ENCODE results near the gene TOM1. TPM values are rescaled to one million over a fixed set of nuclear protein-coding genes. Genes with fewer than 3 reads are reported as not detected.

The TOM1 gene
- total RNA-seq, 1 donor from 2014 or later, result 53.0 TPM

- DNase-seq (ENCODE audit: low spot score), result no peak
These were observed 7.7 kb downstream of the TOM1 start for GRCh38 chr22:35307372-35307771.

- no peak for DNase-seq (ENCODE audit: low spot score)
These were observed 8.2 kb downstream of the TOM1 start for GRCh38 chr22:35307892-35308291.

- DNase-seq (ENCODE audit: low spot score), result no peak
These were observed 8.9 kb downstream of the TOM1 start for GRCh38 chr22:35308480-35309021.

GRCh38 chr22:35310556-35311550, 11.2 kb downstream of the TOM1 start:
- no peak for DNase-seq (ENCODE audit: low spot score)

- DNase-seq (ENCODE audit: low spot score), result no peak
These were observed 11.9 kb downstream of the TOM1 start for GRCh38 chr22:35311551-35311999.

GRCh38 chr22:35312198-35313059, 12.7 kb downstream of the TOM1 start:
- DNase-seq (ENCODE audit: low spot score), result no peak

GRCh38 chr22:35313311-35314121, 13.8 kb downstream of the TOM1 start:
- no peak for DNase-seq (ENCODE audit: low spot score)

- no peak for DNase-seq (ENCODE audit: low spot score)
These were observed 14.7 kb downstream of the TOM1 start for GRCh38 chr22:35314161-35314942.

- DNase-seq (ENCODE audit: low spot score), result no peak
These were observed 15.6 kb downstream of the TOM1 start for GRCh38 chr22:35315141-35315854.

GRCh38 chr22:35315855-35316745, 16.4 kb downstream of the TOM1 start:
- DNase-seq (ENCODE audit: low spot score), result peak; percentile 18

- DNase-seq (ENCODE audit: low spot score), result no peak
These were observed 17.1 kb downstream of the TOM1 start for GRCh38 chr22:35316751-35317150.

GRCh38 chr22:35317680-35318290, 18.1 kb downstream of the TOM1 start:
- DNase-seq (ENCODE audit: low spot score), result no peak

GRCh38 chr22:35318346-35319215, 18.9 kb downstream of the TOM1 start:
- no peak for DNase-seq (ENCODE audit: low spot score)

GRCh38 chr22:35319244-35319985, 19.7 kb downstream of the TOM1 start:
- no peak for DNase-seq (ENCODE audit: low spot score)

GRCh38 chr22:35322126-35322525, 22.4 kb downstream of the TOM1 start:
- DNase-seq (ENCODE audit: low spot score), result no peak

- DNase-seq (ENCODE audit: low spot score), result no peak
These were observed 23.2 kb downstream of the TOM1 start for GRCh38 chr22:35322893-35323292.

Measured in umbilical cord (tissue), 2 donors.